ENCODE results near the gene CUL4B. TPM values are rescaled to one million over a fixed set of nuclear protein-coding genes. Genes with fewer than 3 reads are reported as not detected.
"Not testable (repeated sequence)": the region's sequence is repeated elsewhere in the genome, so short reads cannot be mapped to it uniquely, and the experiment has no call there.

CUL4B gene
- total RNA-seq, 4 donors from 2014 or later: 34.4 to 54.4 (median 42.2) TPM

GRCh38 chrX:120485638-120486520 is 74.9 kb downstream of the CUL4B start:
- peak; percentile 75 to 77 for DNase-seq
- 2% methylated on average over 23 to 36 of the region's 39 CpGs for WGBS, 2 donors
- intact Hi-C loops (cut with DNase I): no loop called here

GRCh38 chrX:120485315-120485637 is 75.5 kb downstream of the CUL4B start:
- intact Hi-C loops (cut with DNase I): no loop called here
- TF ChIP-seq POLR2A (IDR thresholded peaks at IDR 0.05): no peak
- TF ChIP-seq CTCF (IDR thresholded peaks at IDR 0.05): no peak
- H3K27ac ChIP-seq: peak overlapping the region; percentile 85 to 93 (median 92)

More at GRCh38 chrX:120485638-120486520, 74.9 kb downstream of the CUL4B start:
- no peaks in the 10 kb centered on the region for H3K36me3 ChIP-seq
- no peaks in the 10 kb centered on the region for H3K27me3 ChIP-seq
- no peaks in the 10 kb centered on the region for H3K9me3 ChIP-seq
- H3K4me3 ChIP-seq (replicated peaks in 1 of 3): peak overlapping the region in 2 of 3 donors; percentile 26 to 27
- no peaks in the 10 kb centered on the region for H3K4me1 ChIP-seq
- peak overlapping the region; percentile 85 to 93 (median 92) for H3K27ac ChIP-seq
- peak in 1 of 2 donors; percentile 38 for TF ChIP-seq POLR2A (IDR thresholded peaks at IDR 0.05)
- TF ChIP-seq CTCF (IDR thresholded peaks at IDR 0.05): peak in 5 of 6 experiments; percentile 31 to 61 (median 51)

DNA sequence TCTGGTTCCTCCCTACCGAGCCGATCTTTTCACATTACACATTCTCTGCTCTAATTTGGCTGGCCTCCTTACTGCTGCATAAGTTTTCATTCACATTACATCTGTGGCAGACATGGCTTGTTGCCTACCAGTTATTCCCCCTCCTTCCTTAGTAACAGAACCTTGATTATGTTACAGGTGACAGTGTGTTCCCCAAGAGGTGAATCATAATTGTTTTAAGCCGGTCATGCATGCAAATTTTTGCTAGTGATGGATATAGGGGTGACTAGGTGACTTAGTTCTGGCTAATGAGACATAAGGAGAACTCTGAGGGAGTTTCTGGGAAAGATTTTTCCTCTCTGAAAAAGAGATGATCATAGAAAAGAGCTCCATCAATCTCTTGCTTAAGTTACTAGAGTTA is 83.3 kb downstream of the CUL4B start:
- WGBS, 2 donors: 75% methylated on average over 3 of the region's 3 CpGs
- TF ChIP-seq POLR2A (IDR thresholded peaks at IDR 0.05) (no peak), CTCF (IDR thresholded peaks at IDR 0.05) (no peak)
- H3K27ac ChIP-seq: no peak overlapping the region
- H3K4me3 ChIP-seq (replicated peaks in 1 of 3): no peak overlapping the region
- no peak for DNase-seq
- intact Hi-C loops (cut with DNase I): no loop called here
- H3K9me3 ChIP-seq: no peaks in the 10 kb centered on the region
- no peaks in the 10 kb centered on the region for H3K27me3 ChIP-seq
- no peaks in the 10 kb centered on the region for H3K4me1 ChIP-seq
- no peaks in the 10 kb centered on the region for H3K36me3 ChIP-seq

More at GRCh38 chrX:120485315-120485637, 75.5 kb downstream of the CUL4B start:
- no peaks in the 10 kb centered on the region for H3K27me3 ChIP-seq
- peak overlapping the region in 1 of 3 donors; percentile 27 for H3K4me3 ChIP-seq (replicated peaks in 1 of 3)
- H3K4me1 ChIP-seq: no peaks in the 10 kb centered on the region
- WGBS, 2 donors: 81 to 88% methylated on average over 3 of the region's 3 CpGs
- H3K9me3 ChIP-seq: no peaks in the 10 kb centered on the region
- no peak for DNase-seq
- H3K36me3 ChIP-seq: no peaks in the 10 kb centered on the region

DNA sequence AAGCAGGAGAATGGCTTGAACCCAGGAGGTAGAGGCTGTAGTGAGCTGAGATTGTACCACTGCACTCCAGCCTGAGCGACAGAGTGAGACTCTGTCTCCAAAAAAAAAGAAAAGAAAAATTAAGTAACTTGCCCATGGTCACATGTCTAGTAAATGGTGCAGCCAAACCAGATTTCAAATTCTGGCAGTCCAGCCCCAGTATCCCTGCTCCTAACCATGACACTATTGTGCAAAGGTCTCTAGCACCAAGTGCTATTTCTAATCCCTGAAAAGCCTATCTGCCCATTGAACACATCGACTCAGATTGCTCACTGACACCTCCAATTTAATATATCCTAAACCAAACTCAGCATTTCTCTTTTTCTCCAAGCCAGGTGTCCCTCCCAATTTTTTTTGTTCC is 84.0 kb downstream of the CUL4B start:
- Histone ChIP-seq H3K36me3 (no peaks in the 10 kb centered on the region), H3K4me3 (replicated peaks in 1 of 3) (no peak overlapping the region), H3K27ac (no peak overlapping the region), H3K9me3 (no peaks in the 10 kb centered on the region), H3K27me3 (no peaks in the 10 kb centered on the region), H3K4me1 (no peaks in the 10 kb centered on the region)
- WGBS, 2 donors: 90 to 92% methylated on average over 2 of the region's 2 CpGs
- no peak for TF ChIP-seq POLR2A (IDR thresholded peaks at IDR 0.05)
- TF ChIP-seq CTCF (IDR thresholded peaks at IDR 0.05): no peak
- intact Hi-C loops (cut with DNase I): no loop called here
- DNase-seq: no peak

GRCh38 chrX:120475447-120475846 is 85.3 kb downstream of the CUL4B start:
- peak in 5 of 6 experiments; percentile 28 to 73 (median 53) for TF ChIP-seq CTCF (IDR thresholded peaks at IDR 0.05)
- intact Hi-C loops (cut with DNase I): not testable (repeated sequence)

More at GRCh38 chrX:120475447-120475846, 85.3 kb downstream of the CUL4B start:
- not testable (repeated sequence) for H3K27ac ChIP-seq; H3K27me3 ChIP-seq; DNase-seq; H3K4me1 ChIP-seq; H3K4me3 ChIP-seq (replicated peaks in 1 of 3); H3K36me3 ChIP-seq; H3K9me3 ChIP-seq
- WGBS, 2 donors: 6 to 16% methylated on average over 1 of the region's 1 CpG
